ENCODE measurements around the gene EMILIN3.

DNA sequence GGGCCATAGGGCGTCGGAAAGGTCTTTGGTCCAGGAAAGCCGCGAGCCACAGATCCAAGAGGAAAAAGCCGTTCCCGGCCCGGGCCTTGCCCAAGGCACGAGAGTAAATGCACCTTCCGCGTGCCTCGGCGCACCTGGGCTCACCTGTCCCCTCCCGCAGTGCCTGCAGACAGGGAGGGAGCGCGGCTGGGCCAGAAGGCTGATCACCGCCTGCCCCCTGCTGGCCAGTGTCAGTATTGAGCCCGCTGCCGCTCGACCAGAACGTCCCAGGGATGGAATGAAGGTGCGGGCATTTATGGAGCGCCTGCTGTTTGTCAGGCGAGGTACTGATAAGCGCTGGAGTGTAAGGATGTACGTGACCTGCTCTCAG is 26.7 kb downstream of the EMILIN3 start:
- TF ChIP-seq GATA2 (IDR thresholded peaks at IDR 0.05; ENCODE audit: low read depth, low read length) (no peak), GATA3 (IDR thresholded peaks at IDR 0.05; ENCODE audit: low read depth, low read length) (no peak)

Measured in SH-SY5Y (cell line).